GM18861 (cell line): ENCODE data around the gene NRBF2.
"Not testable (repeated sequence)": the region's sequence is repeated elsewhere in the genome, so short reads cannot be mapped to it uniquely, and the experiment has no call there.

ENCODE experiments used
- ATAC-seq: cut with Tn5 transposase; IDR thresholded peaks from one replicate; pipeline ENCODE4 v1.9.1; 2021; ENCODE audit not compliant: unreplicated experiment

Gene NRBF2

GRCh38 chr10:63116452-63117072 lies 16.6 kb upstream of the NRBF2 start:
- ATAC-seq: no peak

- ATAC-seq: no peak
Measured at GRCh38 chr10:63119041-63119440, 14.1 kb upstream of the NRBF2 start.

- no peak for ATAC-seq
Measured at GRCh38 chr10:63120554-63120953, 12.6 kb upstream of the NRBF2 start.

GRCh38 chr10:63123727-63124362 lies 9.3 kb upstream of the NRBF2 start:
- no peak for ATAC-seq

- ATAC-seq: no peak
Measured at GRCh38 chr10:63125459-63125858, 7.7 kb upstream of the NRBF2 start.

DNA sequence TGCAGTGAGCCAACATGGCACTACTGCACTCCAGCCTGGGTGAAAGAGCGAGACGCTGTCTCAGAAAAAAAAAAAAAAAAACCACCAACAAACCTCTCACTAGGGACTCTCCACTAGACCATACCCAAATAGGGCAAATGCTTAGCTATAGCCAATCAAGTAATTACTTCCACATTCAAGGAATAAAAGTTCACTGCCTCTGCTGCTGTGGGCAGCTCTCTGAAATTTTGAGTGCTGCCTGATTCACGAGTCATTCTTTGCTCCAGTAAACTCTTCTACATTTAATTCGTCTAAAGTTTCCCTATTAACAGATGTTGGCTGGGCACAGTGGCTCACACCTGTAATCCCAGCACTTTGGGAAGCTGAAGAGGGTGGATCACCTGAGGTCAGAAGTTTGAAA lies 4.7 kb upstream of the NRBF2 start:
- ATAC-seq: no peak

DNA sequence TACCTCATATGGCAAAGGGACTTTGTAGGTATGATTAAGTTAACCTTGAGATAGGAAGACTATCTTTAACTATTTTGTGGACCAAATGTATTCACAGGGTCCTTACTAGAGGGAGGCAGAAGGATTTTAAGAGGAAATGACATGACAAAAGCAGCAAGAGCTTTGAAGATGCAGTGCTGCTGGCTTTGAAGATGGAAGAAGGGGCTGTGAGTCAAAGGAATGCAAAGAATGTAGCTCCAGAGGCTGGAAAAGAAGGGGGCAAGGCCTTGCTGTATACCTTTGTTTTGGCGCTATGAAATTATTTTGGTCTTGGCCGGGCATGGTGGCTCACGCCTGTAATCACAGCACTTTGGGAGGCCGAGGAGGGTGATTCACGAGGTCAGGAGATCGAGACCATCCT lies 3.2 kb upstream of the NRBF2 start:
- no peak for ATAC-seq

DNA sequence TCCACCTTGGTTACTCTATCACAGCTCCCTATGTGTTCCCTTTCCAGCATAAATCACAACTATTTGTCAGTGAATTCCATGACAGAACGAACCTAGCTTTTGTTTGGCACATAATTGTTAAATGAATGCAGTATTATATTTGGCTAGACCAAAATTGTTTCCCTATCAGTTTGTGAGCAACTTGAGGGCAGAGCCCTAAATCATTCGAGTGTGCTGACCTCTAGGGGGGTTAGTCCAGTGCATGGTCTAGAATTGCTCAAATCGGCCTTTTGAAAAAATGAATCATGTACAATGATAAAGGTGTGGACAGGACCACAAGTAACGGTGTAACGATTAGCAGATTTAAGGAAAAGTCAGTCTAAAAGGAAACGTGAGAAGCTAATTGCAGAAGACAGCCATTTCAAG lies 475 bp upstream of the NRBF2 start:
- no peak for ATAC-seq

GRCh38 chr10:63133821-63134557 lies 861 bp downstream of the NRBF2 start:
- no peak for ATAC-seq

DNA sequence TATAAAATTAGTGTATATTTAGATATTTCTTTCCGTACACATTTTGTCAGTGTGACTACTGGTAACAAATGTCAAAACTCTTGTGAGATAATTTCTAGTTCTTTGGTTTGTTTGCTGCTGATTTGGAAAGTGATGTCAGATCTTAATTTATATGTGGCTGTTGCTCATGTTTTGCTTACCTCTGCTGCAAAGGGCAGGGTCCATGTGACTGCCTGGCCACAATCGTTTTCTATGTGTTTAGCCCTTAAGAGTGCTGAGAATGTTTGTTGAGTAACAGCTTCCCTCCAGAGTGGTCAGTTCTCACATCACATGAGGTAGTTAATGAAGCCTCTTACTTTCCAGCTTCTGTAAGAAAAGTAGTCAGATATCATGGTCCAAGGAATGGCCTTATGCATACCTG lies 4.2 kb downstream of the NRBF2 start:
- ATAC-seq: no peak

DNA sequence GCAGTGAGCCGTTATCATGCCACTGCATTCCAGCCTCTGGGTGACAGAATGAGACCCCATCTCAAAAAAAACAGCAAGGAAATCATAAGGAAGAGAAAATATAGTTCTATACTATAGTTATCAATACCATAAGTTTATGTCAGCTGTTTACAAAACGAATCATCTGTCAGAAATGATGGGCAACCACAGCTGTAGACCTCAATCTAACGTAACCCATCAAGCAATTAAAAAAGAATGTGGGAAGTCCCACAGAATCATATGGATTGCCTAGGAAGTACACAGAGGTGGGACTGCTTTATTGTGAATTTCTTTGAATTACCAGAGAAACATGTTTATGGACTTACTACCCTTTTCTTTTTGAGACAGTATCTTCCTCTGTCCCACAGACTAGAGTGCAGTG lies 6.9 kb downstream of the NRBF2 start:
- ATAC-seq: no peak

DNA sequence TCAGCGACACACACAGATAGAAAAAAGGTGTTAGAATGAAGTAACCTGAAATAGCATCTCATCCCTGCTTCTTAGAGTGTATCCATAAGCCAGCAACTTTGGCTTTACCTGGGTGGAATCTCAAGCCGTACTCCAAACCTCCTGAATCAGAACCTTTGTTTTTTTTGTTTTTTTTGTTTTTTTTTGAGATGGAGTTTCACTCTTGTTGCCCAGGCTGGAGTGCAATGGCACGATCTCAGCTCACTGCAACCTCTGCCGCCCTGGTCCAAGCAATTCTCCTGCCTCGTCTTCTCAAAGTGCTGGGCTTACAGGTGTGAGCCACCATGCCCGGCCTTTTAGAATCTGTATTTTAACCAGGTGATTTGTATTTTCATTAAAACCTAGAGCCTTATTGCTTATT lies 9.0 kb downstream of the NRBF2 start:
- ATAC-seq: no peak

- ATAC-seq: no peak
Measured at GRCh38 chr10:63143987-63144386, 10.9 kb downstream of the NRBF2 start.

DNA sequence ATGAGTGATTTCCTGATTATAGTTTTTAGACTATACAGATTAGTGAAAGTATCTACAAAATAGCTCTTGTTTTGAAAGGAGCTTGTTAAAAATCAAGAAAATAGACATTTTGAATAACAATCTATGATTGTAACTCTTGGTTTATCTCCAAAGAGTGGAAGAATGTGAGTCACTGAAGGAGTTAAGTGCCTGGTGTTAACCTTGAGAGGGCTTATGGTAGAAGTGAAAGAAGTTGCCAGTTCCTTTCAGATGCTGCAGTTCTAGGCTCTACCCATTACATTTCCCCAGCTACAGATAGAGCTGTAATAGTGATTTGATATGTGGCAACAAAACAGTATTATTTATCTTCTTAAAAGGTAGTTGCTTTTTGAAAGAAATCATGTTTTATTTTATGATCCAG lies 12.7 kb downstream of the NRBF2 start:
- no peak for ATAC-seq

DNA sequence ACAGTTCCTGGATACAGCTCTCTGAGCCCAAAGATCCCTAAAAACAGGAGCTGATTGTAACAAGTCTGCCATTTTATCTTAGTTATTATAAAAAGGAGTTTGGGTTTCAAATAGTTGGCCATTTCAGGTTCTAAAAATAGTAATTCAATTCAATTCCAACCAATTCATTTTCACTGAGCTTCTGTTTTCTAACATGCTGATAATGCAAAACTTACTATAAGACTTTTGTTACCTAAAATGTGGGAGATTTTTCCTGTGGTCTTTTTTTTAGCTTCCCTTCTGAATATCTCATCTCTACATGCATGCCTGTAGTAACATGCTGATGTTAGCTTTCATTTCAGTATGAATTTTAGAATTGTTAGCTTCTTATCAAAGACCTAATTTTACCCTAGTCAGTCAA lies 13.4 kb downstream of the NRBF2 start:
- ATAC-seq: no peak

DNA sequence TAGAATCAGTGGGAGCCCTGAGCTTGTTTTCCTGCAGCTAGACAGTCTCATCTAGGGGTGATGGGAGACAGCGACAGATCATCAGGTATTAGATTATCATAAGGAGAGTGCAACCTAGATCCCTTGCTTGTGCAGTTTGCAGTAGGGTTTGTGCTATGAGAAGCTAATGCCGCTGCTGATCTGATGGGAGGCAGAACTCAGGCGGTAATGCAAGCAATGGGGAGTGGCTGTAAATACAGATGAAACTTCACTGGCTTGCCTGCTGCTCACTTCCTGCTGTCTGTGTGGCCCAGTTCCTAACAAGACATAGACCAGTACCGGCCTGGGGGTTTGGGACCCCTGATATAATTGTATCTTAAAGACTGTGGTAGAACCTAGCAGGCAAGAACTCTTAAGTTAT lies 17.6 kb downstream of the NRBF2 start:
- ATAC-seq: no peak

DNA sequence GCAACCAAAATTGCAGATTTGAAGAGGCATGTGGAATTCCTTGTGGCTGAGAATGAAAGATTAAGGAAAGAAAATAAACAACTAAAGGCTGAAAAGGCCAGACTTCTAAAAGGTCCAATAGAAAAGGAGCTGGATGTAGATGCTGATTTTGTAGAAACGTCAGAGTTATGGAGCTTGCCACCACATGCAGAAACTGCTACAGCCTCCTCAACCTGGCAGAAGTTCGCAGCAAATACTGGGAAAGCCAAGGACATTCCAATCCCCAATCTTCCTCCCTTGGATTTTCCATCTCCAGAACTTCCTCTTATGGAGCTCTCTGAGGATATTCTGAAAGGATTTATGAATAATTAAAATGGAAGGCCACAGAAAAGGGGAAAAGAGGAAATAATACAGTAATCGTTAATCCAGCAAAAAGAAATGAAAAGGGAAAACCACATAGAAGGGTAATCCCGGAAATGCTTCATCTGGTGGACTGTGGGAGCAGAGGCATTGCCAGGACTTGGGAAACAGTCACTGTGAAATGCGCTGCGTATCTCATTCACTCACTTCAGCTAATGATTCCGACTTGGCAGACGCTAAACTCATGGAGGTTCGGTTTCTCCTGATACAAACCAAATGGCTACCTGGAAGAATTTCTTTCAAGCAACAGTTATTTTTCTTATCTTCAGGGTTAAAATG lies 20.9 kb downstream of the NRBF2 start:
- ATAC-seq: not testable (repeated sequence)

DNA sequence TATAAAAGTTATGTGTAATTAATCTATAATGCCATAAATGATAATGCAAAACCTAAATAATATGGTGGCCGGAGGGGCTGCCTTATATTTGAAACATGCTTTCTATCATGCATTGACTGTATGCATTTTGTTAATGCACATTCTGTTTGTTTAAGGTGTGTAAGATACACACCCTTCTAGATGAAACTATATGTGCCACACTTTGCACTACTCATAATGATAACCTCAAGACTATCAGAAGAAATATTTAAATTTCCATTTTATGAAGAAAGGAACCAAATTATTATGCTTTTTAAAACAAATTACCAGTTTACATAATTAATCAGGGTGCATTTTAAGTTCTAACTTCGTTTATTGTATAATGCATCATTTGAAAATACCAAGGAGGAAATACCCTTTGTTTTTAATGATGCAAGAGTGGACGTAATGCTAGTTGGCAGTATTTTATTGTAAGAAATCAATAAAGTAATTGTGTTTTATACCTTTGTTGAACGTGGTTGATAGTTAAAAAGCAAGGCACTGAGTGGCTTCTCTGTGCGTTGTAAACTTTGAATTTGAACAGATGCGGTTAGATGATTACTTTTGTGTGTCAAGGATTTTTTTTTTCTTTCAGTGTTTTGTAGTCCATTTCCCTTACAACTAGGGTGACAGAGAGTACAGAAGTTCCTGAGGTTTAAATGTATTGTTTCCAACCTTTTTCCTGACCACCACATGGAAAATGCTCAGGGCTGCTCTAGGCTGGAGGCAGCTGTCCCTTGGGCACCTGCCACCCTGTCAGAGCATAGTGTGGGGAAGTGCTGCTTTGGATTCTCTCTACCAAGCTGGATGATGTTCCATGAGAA lies 21.6 kb downstream of the NRBF2 start:
- ATAC-seq: no peak

DNA sequence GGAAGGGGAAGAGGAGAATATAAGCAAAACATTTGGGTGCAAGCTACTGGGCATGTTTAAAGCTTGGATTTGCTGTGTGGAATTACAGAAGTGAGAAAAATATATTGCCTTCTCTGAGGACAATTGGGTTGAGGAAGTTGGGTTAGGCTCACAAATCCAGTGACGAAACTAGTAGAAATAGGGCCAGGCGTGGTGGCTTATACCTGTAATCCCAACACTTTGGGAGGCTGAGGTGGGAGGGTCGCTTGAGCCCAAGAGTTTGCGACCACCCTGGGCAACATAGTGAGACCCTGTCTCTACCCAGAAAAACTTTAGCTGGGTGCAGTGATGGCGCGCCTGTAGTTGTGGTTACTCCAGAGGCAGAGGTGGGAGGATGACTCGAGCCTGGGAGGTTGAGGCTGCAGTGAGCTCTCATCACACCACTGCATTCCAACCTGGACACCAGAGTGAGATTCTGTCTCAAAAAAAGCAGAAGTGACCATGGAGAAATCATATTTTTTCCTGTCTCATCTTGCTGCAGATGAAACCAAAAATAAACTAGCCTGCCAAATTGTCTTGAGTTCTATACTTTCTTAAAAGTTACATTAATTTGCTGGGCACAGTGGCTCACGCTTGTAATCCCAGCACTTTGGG lies 22.4 kb downstream of the NRBF2 start:
- no peak for ATAC-seq

DNA sequence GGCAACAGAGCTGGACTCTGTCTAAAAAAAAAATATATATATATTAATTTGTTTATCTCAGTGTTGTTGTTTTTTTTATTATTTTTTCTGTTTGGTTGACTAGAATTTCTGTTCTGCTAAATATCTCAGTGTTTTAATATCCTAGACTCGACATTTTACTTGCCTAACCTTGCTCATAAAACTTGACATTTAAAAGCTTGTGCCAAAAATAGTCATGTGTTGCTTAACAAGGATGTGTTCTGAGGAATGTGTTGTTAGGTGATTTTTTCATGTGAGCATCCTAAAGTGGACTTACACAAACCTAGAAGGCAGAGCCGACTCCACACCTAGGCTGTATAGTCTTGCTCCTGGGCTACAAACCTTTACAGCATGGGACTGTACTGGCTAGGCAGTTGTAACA lies 23.1 kb downstream of the NRBF2 start:
- ATAC-seq: no peak
